HG02981 (cell line): ENCODE data around the gene PRSS53.
"Not testable (repeated sequence)": the region's sequence is repeated elsewhere in the genome, so short reads cannot be mapped to it uniquely, and the experiment has no call there.

Experiments
- ATAC-seq: cut with Tn5 transposase; IDR thresholded peaks from one replicate; pipeline ENCODE4 v1.9.1; 2021; ENCODE audit warnings: mild to moderate bottlenecking, moderate library complexity; ENCODE audit not compliant: unreplicated experiment

The PRSS53 gene

DNA sequence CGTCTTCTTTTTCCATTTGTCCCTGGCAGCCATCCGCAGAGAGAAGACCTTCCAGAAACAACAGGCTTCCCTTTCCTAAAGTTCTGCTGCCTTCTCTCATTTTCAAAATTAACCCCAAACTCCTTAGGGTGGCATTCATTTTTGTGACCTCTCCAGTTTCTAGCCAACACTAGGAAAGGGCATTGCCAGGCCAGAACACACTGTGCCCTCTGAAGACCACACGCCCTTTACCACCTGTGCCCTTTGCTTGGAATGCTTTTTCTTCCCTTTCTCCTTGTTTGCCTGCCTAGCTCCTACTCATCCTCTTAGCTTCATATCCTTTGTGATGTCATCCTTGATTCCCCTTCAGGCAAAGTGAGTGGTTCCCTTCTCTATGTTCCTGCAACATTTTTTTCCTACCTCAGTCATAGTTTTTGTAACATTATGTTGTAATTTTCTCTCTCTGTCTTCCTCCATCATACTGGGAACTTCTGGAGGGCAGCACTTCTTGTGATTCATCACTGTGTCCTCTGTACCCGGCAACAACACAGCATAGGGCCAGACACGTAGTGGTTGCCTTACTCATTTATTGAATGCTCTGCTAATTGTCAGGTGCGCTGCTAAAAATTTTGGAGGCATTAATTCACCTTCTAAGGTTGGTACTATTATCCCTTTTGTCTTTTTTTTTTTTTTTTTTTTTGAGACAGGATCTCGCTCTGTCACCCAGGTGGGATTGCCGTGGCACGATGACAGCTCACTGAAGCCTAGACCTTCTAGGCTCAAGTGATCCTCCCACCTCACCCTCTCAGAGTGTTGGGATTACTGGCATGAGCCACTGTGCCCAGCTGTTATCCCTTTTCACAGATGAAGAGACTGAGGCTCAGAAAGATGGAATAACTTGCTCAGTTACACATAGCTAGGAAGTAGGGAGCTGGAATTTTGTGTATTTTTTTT is 29.7 kb upstream of the PRSS53 start:
- ATAC-seq = no peak

DNA sequence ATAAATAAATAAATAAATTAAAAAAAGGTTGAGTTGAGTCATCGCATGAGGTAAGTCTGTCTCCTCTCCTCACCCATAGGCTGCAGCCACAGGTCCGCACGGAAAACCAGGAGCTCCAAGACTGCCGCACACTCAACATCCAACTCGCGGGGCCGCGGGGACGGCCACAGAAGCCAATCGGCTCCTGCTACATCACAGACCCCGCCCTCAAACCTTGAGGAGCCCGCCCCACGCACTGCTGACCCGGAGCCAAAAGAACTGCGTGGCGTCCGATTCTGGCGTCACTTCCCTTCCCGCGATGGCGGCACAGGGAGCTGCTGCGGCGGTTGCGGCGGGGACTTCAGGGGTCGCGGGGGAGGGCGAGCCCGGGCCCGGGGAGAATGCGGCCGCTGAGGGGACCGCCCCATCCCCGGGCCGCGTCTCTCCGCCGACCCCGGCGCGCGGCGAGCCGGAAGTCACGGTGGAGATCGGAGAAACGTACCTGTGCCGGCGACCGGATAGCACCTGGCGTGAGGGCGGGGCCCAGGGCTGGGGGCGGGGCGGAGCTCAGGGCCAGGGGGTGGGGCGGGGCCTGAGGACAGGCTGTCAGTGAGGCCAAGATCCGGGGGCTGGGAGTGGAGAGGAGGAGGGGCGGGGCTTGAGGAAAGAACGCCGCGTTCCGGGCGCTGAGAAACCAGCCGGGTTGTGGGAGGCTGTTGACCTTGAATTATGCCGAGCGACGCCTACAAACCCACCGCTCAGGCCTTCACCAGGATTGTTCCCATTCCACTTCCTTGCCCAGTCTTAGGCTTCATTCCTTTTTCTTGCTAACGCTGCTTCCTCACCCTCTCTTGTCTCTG is 28.9 kb upstream of the PRSS53 start, which contains the start of gene KAT8:
Gene KAT8 (plus strand): TSS at position 281 of the 839 bp plus-strand sequence. CDS start 18 bp downstream, at position 299.
- peak; percentile 85 for ATAC-seq

DNA sequence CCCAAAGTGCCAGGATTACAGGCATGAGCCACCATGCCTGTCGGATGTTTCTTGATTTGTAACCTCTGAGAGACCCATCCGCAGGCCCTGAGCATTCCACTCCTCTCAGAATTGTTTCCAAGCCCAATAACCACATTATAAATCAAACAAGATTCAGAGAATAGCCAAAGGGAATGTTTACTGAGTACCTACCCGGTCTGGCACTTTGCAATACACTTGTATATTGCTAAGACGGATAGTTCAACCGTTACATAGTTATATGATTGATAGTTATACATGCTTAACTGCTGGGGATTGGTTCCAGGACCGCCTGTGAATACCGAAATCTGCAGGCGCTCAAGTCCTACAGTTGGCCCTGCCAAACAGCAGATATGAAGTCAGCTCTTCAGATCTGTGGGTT is 25.7 kb upstream of the PRSS53 start:
- ATAC-seq = no peak

DNA sequence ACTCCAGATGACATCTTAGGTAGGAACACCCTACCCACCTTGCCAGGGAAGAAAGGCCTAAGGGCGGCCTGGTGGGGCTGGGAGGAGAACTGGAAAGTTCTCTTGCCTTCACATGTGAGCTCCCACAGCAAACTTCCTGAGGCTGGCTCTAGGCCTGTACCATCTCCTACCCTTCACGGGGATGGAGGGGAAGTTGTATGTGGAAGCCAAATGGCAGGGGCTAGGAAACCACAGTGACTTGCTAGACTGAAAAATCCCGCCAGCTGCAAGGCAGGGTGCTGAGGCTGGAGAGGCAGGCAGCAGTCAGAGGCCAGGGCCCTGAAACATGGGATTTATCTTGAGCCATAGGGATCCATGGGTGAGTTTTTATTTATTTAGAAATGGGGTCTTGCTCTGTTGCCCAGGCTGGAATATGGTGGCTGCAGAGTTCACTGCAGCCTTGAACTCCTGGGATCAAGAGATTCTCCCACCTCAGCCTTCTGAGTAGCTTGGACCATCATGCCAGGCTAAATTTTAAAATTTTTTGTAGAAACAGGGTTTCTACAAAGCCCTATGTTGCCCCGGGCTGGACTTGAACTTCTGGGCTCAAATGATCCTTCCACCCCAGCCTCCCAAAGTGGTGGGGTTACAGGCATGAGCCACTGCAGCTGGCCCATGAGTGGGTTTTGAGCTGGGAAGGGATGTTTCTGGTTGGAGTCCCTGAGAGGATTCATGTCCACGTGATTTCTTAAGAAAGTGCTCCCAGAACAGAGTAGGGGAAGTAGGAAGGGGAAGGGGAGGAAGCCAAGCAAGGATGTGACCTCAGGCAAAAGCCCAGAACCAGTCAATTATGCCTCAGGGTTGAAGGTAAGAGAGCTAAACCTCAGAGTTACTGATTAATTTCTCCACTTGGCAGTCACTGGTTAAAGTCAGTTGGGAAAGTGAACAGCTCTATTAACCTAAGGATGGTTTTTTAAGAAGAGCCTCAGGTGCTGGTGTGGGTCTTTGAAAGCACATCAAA is 24.7 kb upstream of the PRSS53 start:
- peak; percentile 30 for ATAC-seq

DNA sequence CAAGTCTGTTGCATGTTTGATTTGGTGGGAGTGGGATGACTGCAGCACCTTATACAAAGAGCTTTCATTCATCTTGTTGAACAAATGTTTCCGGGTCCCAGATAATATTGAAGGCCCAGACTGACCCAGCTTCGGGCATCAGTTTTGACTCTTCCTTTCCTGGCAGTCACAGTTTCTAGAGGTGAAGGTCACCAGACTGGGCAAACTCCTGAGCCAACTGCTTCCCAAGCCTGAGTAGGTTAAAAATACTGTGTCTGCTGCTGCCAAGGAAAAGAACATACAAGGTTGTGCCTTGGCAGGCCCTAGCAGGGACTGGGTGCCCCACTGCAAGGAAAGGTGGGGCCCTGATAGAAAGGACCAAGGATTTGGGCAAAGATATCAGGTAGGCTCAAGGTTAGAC is 24.0 kb upstream of the PRSS53 start:
- ATAC-seq = no peak

DNA sequence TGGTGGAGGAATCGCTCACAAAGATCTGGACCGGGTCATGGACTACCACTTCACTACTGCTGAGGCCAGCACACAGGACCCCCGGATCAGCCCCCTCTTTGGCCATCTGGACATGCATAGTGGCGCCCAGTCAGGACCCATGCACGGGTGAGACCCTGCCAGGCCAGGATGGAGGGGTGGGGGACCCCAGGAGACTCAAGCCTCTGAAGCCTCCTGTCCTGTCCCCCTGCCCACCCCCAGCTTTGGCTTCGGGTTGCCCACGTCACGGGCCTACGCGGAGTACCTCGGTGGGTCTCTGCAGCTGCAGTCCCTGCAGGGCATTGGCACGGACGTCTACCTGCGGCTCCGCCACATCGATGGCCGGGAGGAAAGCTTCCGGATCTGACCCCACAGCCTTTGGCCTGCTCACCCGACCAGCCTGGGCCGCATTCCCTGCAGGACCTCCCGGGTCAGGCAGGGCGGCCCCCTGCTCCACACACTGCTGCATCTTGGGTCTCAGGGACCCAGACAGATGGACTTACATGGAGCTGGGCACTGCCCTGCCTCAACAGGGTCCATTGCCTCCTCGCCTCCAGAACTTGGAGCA is 23.2 kb upstream of the PRSS53 start:
- no peak for ATAC-seq

- ATAC-seq = no peak
Observed at GRCh38 chr16:31110106-31111034, 21.6 kb upstream of the PRSS53 start.

DNA sequence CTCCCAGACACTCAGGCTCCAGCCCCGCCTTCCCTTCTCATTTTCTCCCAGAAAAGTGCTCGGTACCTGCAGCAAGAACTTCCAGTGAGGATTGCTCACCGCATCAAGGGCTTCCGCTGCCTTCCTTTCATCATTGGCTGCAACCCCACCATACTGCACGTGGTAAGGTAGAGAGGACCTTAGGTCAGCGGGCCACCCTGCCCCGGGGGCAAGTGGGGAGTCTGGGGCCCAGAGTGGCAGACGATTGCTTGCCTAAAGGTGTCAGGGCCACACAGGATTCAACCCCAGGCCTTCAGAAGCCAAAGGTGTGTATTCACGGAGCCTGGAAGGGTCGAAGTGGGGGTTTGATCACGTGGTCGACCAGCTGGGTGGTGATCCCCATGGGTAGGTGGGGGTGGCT is 20.9 kb upstream of the PRSS53 start:
- no peak for ATAC-seq

GRCh38 chr16:31108794-31109558 is 20.2 kb upstream of the PRSS53 start:
- no peak for ATAC-seq

GRCh38 chr16:31108035-31108793 is 19.5 kb upstream of the PRSS53 start, which contains the start of gene BCKDK:
TSS of gene BCKDK (plus strand) at chr16:31108386. CDS start at chr16:31109224, 838 bp downstream.
- peak; percentile 67 for ATAC-seq

DNA sequence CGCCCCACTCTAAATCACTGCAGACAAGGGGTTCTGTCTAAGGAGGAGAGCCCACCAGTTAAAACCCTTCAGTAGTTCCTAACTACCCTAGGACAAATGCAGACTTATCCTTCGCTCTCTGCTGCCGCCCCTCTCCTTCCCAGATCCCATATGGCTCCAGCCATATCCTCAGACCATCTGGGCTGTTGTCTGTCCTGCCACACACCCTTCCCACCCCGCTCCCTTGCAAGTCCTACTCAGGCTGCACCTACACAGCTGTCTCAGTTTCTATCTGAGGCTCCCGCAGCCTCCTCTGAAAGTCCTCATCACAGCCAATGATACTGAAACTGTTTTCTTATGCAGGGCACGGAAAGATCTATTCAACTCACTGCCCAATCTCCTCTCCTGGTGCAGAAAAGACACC is 18.7 kb upstream of the PRSS53 start:
- peak; percentile 49 for ATAC-seq

DNA sequence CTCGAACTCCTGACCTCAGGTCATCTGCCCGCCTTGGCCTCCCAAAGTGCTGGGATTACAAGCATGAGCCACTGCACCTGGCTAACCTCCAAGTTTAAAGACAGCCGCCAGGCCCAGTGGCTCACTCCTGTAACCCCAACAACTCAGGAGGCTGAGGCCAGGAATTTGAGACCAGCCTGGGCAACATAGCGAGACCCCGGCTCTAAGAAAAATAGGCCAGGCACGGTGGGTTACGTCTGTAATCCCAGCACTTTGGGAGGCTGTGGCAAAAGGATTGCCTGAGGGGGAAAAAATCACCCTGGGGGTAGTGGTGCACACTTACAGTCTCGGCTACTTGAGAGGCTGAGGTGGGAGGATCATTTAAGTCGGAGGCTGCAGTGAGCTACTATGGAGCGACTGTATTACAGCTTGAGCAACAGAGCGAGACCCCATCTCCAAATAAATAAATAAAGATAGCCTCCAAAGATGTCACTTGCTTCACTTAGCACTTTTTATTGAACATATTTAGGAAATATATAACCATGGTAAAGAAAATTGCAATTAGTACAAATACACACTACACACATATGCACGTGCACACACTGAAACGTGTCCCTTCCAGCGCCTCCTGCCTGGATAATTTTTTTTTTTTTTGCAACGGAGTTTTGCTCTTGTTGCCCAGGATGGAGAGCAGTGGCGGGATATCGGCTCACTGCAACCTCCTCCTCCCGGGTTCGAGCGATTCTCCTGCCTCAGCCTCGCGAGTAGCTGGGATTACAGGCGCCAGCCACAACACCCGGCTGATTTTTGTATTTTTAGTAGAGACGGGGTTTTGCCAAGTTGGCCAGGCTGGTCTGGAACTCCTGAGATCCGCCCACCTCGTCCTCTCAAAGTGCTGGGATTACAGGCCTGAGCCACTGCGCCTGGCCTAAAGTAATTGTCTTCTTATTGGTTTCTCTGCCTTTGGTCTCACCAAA is 18.0 kb upstream of the PRSS53 start:
- ATAC-seq = no peak

DNA sequence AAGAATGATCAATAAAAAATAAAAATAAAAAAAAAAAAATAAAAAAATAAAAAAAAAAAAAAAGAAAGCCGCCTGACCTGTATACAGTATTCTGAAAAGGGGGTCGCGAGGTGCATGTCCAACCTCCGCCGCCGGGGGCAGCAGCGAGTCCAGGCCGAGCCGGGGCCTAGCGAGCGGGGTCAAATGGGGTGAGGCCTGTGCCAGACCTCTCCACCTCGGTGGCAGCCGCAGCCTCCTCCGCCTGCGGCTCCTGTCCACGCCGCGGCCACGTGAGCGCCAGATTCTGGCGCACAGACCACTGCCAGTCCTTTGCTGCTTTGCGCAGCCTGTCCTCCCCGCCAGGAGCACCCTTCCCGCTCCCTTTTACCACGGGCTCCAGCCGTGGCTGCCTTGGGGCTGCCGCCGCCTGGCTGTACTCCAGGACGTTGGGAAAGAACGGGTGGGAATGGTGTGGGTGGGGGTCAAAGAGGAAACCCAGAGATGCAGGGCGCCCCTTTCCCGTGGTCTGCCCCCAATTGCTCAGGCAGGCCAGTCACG is 17.0 kb upstream of the PRSS53 start:
- ATAC-seq = peak; percentile 39

DNA sequence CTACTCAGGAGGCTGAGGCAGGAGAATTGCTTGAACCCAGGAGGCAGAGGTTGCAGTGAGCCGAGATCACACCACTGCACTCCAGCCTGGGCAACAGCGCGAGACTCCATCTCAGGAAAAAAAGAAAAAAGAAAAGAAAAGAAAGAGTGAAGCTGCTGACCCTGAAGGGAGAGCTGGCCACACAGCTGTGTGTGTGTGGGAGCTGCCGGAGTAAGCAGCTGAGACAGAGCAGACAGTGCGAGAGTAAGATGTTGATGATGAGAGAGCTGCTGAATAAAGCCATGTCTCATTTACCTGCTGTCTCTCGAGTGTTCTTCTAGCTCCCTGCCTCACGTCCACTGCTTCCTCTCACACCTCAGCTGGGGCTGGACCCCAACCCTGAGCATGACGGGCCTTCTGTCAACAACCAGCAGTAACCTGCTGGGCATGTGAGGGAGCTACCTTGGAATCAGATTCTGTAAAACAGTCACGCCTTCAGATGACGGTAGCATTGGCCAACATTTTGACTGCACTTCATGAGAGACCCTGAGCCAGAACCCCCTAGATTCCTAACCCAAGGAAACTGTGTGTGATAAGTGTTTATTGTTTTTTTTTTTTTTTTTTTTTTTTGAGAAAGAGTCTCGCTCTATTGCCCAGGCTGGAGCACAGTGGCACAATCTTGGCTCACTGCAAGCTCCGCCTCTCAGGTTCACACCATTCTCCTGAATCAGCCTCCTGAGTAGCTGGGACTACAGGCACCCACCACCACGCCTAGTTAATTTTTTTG is 12.3 kb upstream of the PRSS53 start:
- not testable (repeated sequence) for ATAC-seq
